ENCODE data around the gene APBA1. TPM values are rescaled to one million over a fixed set of nuclear protein-coding genes. Genes with fewer than 3 reads are reported as not detected.

The APBA1 gene
- total RNA-seq, 1 donor from 2014 or later: 1.9 TPM

DNA sequence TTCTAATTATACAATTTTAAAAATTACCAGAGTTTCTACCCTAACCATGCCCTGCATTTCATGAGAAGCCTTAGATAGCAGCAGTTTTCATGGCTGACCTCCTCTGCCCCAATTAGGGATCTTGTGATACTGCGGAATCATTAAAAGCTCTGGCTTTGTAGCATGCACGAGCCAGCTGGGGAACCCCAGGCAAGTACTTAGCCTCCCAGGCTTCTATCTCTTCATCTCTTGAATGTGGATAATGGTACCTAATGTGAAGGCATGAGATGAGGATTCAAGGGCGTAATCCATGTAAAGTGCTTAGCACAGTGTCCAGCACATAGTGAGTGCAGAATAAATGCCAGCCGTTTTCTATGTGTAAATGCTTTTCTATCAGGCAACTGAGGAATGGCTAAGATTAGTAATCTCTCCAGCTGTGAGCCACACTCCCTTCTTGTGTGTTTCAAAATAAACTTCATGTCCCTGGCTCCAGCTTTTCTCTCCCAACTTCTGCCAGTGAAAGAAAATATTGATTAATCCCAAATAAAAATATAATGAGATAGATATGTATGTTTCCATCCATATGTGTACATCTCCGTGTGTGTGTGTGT, 88.4 kb downstream of the APBA1 start:
- no peak for DNase-seq (ENCODE audit: low spot score)
- intact Hi-C loops (cut with DNase I): no loop called here

DNA sequence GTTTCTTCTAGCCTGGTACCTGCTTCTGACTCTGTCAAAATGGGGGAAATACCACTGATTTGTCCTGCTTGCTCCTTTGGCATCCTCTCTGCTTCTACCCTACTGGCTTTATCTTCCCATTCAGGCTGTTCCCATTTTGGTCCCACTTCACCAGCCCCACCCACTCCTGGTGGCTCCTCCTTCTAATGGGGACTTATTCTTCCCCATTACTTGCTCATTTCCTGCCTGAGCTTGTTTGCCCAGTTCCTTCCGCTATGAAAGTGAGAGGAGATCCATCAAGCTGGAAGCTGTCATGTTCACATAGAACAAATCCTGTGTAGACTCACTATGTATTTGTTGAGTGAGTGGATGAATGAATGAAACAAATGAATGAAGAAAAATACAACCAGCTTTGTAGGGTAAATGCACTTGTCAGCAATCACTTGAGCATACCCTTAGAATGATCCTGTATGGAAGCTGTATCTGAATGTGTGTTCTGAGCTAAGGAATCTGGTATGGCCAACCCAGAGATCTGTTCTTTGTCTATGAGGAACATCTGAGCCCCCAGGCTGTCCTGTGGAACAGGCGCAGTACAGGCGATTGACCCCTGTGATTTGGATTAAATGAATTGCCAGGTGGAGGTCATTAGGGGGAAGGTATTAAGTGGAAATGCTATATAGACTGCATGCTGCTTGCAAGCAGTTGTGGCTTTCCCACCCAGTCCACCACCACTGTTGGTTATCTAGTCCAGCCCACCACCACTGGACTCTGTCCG, 89.5 kb downstream of the APBA1 start:
- no peak for DNase-seq (ENCODE audit: low spot score)
- intact Hi-C loops (cut with DNase I): no loop called here

DNA sequence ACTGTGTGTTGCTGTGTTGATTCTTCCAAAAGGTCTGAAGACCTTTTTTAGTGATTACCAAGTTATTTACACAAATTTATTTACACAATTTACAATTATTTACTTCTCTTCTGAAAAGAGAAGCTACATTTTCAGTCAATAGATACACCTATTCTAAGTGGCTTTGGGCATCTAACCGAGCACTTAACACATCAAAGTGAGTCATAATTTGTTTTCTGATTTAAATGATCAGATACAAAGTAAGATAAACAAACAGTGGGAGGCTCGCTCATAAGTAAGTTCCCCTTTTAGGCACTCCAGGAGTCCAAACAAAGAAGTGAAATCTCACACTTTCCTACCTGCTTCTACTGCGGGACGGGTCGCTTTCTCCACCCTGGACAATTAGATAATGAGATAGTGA, 90.2 kb downstream of the APBA1 start:
- intact Hi-C loops (cut with DNase I): no loop called here
- DNase-seq (ENCODE audit: low spot score): no peak

DNA sequence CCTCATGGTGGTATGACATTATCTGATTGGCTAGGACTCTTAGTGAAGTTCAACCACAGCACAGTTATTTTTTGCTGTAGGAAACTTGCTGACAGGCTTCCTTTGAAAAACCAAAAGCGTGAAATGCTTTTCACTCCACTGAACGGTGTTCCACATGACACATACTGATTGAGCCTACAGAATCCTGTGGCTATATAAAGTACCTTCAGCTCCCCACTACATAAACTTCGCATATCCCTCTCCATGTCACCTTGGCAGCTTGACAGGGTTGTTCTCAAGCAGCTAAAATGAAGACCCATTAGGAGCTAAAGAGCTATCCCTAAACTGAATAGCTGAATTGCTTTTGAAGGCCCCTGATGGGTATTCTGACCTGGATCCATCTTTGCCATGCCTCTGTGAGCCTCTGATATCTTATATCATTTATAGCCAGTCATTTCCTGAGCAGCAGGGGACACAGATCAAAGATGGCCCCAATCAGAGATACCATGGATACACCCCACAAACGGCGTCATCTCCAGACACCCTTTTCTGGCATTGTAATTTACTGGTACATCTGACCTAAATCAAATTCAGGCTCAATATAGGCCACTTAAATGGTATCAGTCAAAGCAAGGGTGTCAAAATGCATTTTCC, 91.5 kb downstream of the APBA1 start:
- intact Hi-C loops (cut with DNase I): no loop called here
- DNase-seq (ENCODE audit: low spot score): no peak

DNA sequence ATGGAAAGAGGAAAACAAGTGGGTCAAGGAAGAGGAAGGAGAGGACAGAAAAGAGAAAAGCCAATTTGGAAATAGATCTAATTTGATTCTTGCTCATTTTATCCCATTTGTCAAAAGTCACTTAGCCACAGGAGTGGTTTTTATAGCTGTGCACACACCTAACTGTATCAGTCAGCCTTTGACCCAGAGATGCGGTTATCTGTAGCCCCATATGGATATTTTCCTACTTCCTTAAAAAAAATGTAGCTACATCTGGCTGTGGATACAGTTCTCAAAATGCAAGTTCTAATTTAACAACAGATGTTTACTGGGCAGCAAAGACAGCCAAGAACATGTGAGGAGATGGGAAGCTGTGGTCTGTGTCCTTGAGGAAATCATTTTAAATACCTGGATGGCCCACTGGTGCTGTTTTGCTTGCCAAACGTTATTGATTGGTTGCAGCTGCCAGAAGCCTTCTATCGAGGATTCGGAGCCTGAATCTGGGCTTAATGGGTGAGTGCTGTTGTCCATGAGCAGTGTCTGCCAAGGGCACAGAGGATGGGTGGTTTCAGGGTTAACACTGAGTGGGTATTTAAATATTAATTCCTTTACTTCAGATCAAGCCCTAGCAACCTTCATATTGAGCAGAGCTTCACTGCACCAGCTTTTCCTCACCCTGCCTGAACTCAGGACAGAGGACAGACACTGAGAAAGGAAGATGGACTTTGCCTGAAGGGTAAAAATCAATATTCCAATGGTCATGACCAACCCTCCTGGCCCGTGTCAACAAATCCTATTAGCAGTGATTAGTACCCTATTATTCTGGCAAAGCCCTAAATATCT, 92.2 kb downstream of the APBA1 start:
- intact Hi-C loops (cut with DNase I): no loop called here
- DNase-seq (ENCODE audit: low spot score): no peak

DNA sequence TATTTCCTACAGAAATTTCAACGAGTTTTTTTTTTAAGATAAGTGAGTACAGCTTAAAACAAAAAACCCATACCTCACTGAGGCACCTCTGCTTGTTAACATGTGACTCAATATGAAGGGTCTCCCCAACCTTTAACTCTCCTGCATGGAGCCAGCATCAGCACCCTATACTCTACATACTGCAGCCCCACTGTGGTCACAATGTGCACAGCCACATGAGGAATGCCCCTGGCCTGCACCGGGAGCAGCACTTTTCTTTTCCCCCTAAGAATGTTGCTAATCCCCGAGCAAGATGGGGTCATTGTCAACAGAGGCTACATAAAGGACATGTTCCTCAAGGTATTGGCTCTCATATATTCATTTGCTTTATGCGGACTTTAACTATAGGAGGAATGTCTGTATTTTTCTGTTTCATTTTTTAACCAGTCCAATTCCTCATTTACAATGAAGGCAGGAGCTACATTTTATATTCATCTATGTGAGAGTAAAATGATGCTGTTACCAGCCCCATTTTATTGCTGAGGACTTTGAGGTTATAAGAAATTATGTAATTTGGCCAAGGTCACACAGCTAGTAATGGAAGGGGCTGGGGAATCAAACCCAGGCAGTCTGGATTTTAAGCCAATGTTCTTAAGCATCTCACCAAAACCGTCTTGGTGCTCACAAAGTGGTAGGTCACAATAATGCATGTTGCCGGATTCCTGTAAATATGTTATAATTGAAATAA, 93.0 kb downstream of the APBA1 start:
- intact Hi-C loops (cut with DNase I): no loop called here
- DNase-seq (ENCODE audit: low spot score): no peak

DNA sequence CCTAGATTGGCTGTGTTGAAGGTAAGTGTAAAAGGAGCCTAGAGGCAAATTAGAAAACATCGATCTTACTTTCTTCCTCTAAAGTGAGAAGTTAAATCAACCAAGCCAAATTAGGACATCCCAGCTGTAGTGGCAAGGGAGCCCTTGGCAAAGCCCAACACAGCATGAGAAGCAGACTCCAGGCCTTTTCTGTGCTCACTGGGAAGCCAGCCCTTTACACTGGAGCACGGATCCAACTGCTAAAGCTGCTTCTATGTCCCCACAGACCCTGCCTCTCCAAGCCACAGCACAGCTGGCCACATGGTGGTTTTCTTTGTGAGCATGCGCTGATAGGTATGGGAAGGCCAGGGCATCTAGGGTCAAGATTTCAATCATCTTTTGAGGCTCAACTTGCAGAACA, 94.1 kb downstream of the APBA1 start:
- DNase-seq (ENCODE audit: low spot score): no peak
- intact Hi-C loops (cut with DNase I): no loop called here

DNA sequence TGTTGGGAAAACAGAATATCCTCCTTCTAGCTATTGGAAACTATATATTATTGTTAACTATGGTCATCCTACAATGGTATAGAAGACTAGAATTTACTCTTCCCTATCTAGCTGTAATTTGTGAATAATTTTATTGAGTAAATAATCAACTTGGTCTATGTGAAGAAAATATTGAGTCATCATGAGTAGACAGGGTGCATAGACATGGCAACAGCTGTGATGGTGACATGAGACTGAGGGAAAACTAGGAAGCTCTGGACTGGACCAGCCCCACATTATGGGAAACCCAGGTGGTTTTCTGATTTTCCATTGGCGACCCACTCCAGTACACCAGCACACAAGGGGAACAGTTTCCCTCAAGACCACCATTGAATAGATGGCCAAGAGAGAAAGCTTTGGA, 95.0 kb downstream of the APBA1 start:
- intact Hi-C loops (cut with DNase I): no loop called here
- no peak for DNase-seq (ENCODE audit: low spot score)

DNA sequence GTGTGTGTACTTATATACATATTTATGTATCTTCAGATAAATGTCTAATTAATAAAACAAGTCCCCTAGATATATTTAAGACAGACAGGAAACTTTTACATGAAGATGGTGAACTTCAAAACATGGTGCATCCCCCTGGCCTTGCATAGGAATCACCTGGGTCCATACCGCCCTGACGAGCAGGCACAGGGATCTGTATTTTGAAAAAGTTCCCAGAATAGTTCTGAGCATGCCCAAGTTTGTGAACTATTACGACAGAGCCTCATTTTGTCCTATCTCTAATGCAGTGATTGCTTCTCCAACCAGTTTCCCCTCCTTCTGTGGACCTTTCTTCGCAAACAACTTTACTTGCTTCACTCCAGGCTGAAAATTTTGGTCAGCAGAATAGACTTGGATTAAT, 98.1 kb downstream of the APBA1 start:
- intact Hi-C loops (cut with DNase I): no loop called here
- DNase-seq (ENCODE audit: low spot score): no peak

DNA sequence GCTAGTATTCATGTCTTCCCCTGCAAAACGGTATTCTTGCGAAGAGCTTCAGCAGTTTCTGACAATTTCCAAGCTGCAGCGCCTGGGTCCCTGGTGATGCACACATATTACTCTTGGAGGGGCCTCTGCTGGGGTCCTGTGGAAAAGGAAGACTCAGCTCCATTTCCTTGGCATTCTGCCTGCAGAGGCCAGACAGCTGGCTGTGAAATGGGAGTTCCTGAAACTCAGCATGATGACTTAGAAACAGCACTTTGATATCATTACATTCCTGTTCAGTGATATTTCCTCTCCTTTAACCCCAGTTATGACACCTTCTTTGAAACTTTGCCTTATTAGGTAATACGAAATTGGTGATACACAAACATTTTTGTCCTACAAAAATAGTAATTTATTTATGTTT, 98.5 kb downstream of the APBA1 start:
- intact Hi-C loops (cut with DNase I): no loop called here
- DNase-seq (ENCODE audit: low spot score): no peak

DNA sequence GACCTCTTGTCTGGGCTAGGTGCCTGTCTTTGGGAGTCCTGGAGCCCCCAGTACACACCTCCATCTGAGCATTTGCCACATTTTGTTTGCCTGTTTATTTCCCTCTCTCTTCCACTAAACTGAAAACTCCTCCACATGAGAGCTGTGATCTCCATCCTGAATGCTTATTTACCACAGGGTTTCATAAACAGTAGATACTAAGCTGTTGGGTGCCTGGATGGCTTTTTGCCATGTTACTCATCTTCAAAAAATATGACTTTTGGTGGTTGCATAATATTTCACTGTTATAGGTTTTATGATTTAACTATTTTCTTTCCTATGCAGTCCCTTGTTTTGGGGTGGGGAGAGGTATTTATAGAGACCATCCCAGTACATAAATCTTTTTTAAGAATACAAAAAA, 99.6 kb downstream of the APBA1 start:
- intact Hi-C loops (cut with DNase I): no loop called here
- no peak for DNase-seq (ENCODE audit: low spot score)

DNA sequence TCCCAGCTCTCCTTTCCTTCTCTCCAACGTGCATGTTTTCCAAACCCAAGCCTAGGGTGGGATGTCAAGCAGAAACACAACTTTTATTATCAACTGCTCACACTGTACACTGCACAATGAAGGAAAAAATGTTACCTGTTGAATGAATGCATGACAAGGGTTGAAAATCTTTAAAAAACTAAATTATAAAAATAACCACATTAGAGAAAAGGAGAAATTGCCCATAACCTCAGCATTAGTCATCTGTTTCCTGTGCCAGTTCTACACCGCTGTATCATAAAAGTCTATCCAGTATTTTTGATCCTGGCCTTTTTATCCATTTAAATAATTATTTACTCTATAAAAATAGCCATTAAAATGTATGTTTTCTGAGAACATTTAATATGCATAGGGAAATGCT, 101.1 kb downstream of the APBA1 start:
- DNase-seq (ENCODE audit: low spot score): no peak
- intact Hi-C loops (cut with DNase I): no loop called here

DNA sequence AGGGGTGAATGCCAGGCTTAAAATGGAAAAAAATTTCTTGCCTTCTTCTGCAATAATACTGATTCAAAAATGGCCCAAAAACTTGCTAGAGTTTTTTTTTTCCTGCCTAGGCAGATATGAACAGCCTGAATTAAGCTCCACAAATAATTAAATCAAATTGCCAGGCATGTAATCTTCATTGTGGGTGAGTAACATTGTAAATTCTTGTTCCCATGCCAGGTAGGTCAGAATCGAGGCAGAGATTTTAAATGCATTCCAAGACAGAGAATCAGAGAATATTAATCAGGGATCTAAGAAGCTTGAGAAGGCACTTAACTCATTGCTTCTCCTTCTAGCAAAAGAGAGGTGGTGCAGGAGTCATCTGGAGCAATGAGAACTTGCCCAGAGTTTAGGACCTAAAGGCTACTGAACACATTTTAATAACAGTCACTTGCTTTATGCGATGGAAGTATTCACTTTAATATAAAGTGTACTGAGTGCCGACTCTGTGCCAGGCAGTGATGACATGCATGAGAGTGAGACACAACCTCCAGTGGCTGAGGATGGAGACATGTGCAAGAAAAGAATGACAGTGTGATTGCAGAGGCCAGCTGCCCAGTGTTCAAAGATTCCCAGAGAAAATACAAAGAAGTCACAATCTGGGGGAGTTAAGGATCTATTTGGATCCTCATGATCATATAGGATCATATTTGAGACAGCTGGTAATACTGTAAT, 102.3 kb downstream of the APBA1 start:
- no peak for DNase-seq (ENCODE audit: low spot score)
- intact Hi-C loops (cut with DNase I): no loop called here

DNA sequence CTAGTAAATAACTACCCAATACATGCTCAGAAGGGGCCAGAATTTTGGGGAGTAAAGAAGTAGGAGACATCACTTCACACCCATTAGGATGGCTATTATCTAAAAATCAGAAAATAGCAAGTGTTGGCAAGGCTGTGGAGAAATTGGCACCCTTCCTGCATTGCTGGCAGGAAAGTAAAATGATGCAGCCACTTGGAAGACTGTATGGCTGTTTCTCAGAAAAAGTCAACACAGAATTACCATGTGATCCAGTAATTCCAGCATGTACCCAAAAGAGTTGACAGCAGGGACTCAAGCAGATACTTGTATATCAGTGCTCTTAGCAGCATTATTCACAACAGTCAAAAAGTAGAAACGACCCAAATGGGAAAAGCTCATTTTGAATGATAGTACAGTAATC, 107.6 kb downstream of the APBA1 start:
- DNase-seq (ENCODE audit: low spot score): no peak
- intact Hi-C loops (cut with DNase I): no loop called here

DNA sequence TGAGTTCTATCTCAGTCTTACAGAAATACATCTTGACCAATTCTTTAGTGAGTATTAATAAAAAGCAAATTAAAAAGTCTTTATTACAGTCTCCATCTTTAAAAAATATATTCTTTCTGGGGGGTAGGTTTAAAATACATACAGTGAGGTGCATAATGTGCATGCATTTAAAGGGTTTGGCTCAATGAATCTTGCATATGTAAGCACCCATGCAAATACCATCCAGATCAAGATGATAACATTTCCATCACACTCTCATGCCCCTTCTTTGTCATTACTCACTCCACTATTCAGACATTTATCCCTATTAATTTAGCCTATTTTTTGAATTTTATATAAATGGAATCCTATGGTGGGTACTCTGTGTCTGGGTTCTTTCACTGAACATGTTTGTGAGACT, 113.0 kb downstream of the APBA1 start:
- intact Hi-C loops (cut with DNase I): no loop called here

DNA sequence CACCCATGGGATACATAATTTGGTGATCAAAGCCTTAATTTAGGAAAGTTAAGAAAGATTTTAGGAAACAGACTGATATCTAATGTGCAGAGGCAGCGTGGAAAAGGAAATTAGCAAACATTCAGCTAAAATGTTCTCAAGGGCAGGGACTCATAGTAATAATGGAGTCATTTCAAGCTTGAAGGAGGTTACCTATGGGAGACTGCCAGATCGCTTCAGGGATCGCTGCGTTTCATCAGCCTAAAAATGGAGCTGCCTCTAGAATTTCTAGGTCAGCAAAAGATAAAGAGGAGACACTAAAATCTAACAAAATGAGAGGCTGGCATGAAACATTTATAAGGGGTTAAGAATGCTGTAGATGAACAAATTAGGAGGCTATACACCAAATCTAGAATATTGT, 115.5 kb downstream of the APBA1 start:
- intact Hi-C loops (cut with DNase I): no loop called here
- DNase-seq (ENCODE audit: low spot score): no peak

More for the DNA sequence above, 113.0 kb downstream of the APBA1 start:
- DNase-seq (ENCODE audit: low spot score): no peak

DNA sequence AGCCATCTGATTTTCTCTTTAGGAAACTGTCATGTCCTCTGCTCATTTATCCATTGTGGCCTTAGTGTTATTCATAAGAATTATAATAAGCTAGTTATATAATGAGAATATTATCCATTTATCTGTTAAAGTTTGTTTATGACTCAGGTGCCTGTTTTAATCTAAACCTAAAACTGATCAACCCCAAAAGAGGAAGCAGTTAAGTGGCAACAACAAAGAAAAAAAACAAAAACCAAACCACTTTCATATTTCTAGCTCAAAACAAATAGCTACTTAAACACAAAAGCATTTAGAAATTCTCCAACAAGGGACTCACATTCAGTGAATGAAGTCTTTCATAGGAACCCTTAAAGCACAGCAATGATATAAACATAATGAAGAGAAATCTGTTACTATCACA, 116.4 kb downstream of the APBA1 start:
- intact Hi-C loops (cut with DNase I): no loop called here
- DNase-seq (ENCODE audit: low spot score): no peak

DNA sequence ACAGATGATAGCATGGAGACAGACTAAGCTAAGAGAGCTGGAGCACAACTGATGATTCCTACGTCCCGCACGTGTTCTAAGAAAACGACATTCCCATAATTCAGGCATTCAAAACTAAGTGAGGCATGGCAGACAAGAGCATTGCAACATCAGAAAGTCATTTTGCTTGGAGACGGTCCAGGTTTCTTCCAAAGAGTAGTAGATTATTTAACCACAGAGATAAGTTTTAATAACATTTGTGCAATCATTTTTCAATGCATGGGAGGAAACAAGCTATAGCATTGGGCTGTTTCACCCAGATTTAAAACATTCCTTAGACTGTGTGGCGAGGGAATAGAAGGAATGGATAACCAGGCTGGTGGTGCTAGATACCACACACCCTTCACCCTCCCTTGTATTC, 117.2 kb downstream of the APBA1 start:
- intact Hi-C loops (cut with DNase I): no loop called here

More for the DNA sequence above, 117.2 kb downstream of the APBA1 start:
- DNase-seq (ENCODE audit: low spot score): no peak
